ENCODE measurements around the gene ITPKB.

Gene ITPKB

DNA sequence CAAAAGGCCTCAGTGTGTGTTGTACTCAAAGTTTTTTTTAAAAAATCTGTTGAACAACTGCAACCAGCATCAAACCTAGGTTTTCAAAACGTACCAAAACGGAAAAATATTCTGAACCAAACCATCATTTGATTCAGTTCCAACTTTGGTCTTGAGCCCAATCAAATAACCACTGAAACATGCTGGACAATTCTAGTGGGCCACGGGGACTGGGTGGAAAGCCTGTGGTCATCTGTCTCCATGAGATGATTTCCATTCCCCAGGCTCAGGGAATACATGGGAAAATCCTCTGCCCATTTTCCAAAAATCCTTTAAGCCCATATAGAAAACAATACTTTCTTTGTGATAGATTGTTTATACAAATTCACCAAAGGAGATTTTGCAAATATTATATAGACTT lies 22.5 kb downstream of the ITPKB start:
- Histone ChIP-seq H3K27me3 (ENCODE audit: low read depth) (no peaks in the 10 kb centered on the region), H3K9me3 (no peaks in the 10 kb centered on the region), H3K36me3 (replicated peaks) (no peaks in the 10 kb centered on the region; the same call in 1 of the 2 replicates), H3K4me1 (peaks cover 4% of the 10 kb centered on the region; the same call in 1 of the 2 replicates), H3K4me3 (no peak overlapping the region)
- in situ Hi-C loops (cut with MboI; ENCODE audit: low sequenced_read_pairs), result no loop called here
- DNase-seq (ENCODE audit: low spot score in 2 of 2), result no peak

- Histone ChIP-seq H3K27me3 (ENCODE audit: low read depth) (no peaks in the 10 kb centered on the region), H3K36me3 (replicated peaks) (no peaks in the 10 kb centered on the region), H3K4me3 (no peak overlapping the region), H3K4me1 (peaks cover 3% of the 10 kb centered on the region), H3K9me3 (no peaks in the 10 kb centered on the region)
- DNase-seq (ENCODE audit: low spot score in 2 of 2), result no peak
- in situ Hi-C loops (cut with MboI; ENCODE audit: low sequenced_read_pairs), result no loop called here
Observed at GRCh38 chr1:226714148-226714547, 24.9 kb downstream of the ITPKB start.

DNA sequence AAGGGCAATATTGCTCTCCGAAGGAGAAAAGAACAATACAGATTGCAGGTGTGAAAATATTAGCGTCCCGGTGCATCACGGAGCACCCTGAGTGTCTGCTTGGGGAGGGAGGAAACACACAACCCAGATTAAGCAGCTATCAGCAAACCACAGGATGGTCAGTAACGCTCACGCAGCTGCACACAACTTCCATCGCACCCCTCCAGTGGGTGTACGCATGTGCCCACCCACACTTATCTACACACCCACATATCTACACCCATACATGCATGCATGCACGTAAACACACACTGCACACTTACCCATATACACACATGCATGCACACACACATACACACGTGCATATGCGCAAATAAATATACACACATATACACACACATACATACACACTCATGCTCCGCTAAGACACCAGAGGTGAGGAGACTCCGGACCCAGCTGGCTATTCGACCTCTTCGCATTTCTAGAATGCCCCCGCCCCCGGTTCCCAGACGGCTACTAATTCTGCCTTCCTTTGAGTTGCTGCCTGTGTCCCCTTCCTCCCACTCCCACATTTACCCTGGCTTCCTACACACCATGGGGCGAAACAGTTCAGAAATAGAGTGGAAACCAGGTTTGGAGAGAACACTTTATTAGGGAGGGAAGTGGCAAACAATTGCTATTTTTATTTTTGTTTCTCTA lies 26.2 kb downstream of the ITPKB start:
- in situ Hi-C loops (cut with MboI; ENCODE audit: low sequenced_read_pairs), result no loop called here
- no peak for DNase-seq (ENCODE audit: low spot score in 2 of 2)
- Histone ChIP-seq H3K4me1 (peaks cover 7% of the 10 kb centered on the region), H3K36me3 (replicated peaks) (no peaks in the 10 kb centered on the region), H3K4me3 (no peak overlapping the region), H3K9me3 (no peaks in the 10 kb centered on the region), H3K27me3 (ENCODE audit: low read depth) (no peaks in the 10 kb centered on the region)

- peaks cover 7% of the 10 kb centered on the region for H3K4me1 ChIP-seq
- H3K27me3 ChIP-seq (ENCODE audit: low read depth), result no peaks in the 10 kb centered on the region
- no peak overlapping the region for H3K4me3 ChIP-seq
- in situ Hi-C loops (cut with MboI; ENCODE audit: low sequenced_read_pairs), result no loop called here
- H3K9me3 ChIP-seq, result no peaks in the 10 kb centered on the region
- DNase-seq (ENCODE audit: low spot score in 2 of 2), result no peak
- H3K36me3 ChIP-seq (replicated peaks), result no peaks in the 10 kb centered on the region
Observed at GRCh38 chr1:226711976-226712741, 26.9 kb downstream of the ITPKB start.

- Histone ChIP-seq H3K27me3 (ENCODE audit: low read depth) (no peaks in the 10 kb centered on the region), H3K36me3 (replicated peaks) (no peaks in the 10 kb centered on the region), H3K4me3 (no peak overlapping the region), H3K9me3 (no peaks in the 10 kb centered on the region), H3K4me1 (peaks cover 7% of the 10 kb centered on the region)
- in situ Hi-C loops (cut with MboI; ENCODE audit: low sequenced_read_pairs), result no loop called here
- DNase-seq (ENCODE audit: low spot score in 2 of 2), result no peak
Observed at GRCh38 chr1:226710501-226710900, 28.6 kb downstream of the ITPKB start.

GRCh38 chr1:226709953-226710352 lies 29.1 kb downstream of the ITPKB start:
- Histone ChIP-seq H3K4me3 (no peak overlapping the region), H3K27me3 (ENCODE audit: low read depth) (no peaks in the 10 kb centered on the region), H3K9me3 (no peaks in the 10 kb centered on the region), H3K4me1 (peaks cover 7% of the 10 kb centered on the region), H3K36me3 (replicated peaks) (no peaks in the 10 kb centered on the region)
- in situ Hi-C loops (cut with MboI; ENCODE audit: low sequenced_read_pairs), result loop anchor here (5.0 kb wide), 1 partner anchor 117 kb away; no protein-coding TSS in a partner anchor
- DNase-seq (ENCODE audit: low spot score in 2 of 2), result no peak

- peaks cover 8% of the 10 kb centered on the region for H3K4me1 ChIP-seq
Observed at GRCh38 chr1:226708967-226709396, 30.1 kb downstream of the ITPKB start.

GRCh38 chr1:226708342-226708780 lies 30.7 kb downstream of the ITPKB start:
- in situ Hi-C loops (cut with MboI; ENCODE audit: low sequenced_read_pairs), result loop anchor here (5.0 kb wide), 1 partner anchor 119 kb away; no protein-coding TSS in a partner anchor
- no peaks in the 10 kb centered on the region for H3K27me3 ChIP-seq (ENCODE audit: low read depth)
- no peak for DNase-seq (ENCODE audit: low spot score in 2 of 2)
- no peaks in the 10 kb centered on the region for H3K9me3 ChIP-seq
- no peak overlapping the region for H3K4me3 ChIP-seq
- H3K36me3 ChIP-seq (replicated peaks), result no peaks in the 10 kb centered on the region
- H3K4me1 ChIP-seq, result peaks cover 13% of the 10 kb centered on the region

More at GRCh38 chr1:226708967-226709396, 30.1 kb downstream of the ITPKB start:
- no peaks in the 10 kb centered on the region for H3K9me3 ChIP-seq
- H3K36me3 ChIP-seq (replicated peaks), result no peaks in the 10 kb centered on the region
- no peaks in the 10 kb centered on the region for H3K27me3 ChIP-seq (ENCODE audit: low read depth)
- no peak for DNase-seq (ENCODE audit: low spot score in 2 of 2)
- no peak overlapping the region for H3K4me3 ChIP-seq
- in situ Hi-C loops (cut with MboI; ENCODE audit: low sequenced_read_pairs), result loop anchor here (5.0 kb wide), 1 partner anchor 118 kb away; no protein-coding TSS in a partner anchor

GRCh38 chr1:226706684-226707083 lies 32.4 kb downstream of the ITPKB start:
- no peak for DNase-seq (ENCODE audit: low spot score in 2 of 2)
- no peaks in the 10 kb centered on the region for H3K27me3 ChIP-seq (ENCODE audit: low read depth)

GRCh38 chr1:226704169-226704937 lies 34.7 kb downstream of the ITPKB start:
- H3K36me3 ChIP-seq (replicated peaks), result no peaks in the 10 kb centered on the region
- in situ Hi-C loops (cut with MboI; ENCODE audit: low sequenced_read_pairs), result no loop called here
- H3K27me3 ChIP-seq (ENCODE audit: low read depth), result no peaks in the 10 kb centered on the region
- H3K4me3 ChIP-seq, result no peak overlapping the region
- peaks cover 10% of the 10 kb centered on the region for H3K4me1 ChIP-seq
- no peaks in the 10 kb centered on the region for H3K9me3 ChIP-seq
- no peak for DNase-seq (ENCODE audit: low spot score in 2 of 2)

More at GRCh38 chr1:226706684-226707083, 32.4 kb downstream of the ITPKB start:
- H3K36me3 ChIP-seq (replicated peaks), result no peaks in the 10 kb centered on the region
- in situ Hi-C loops (cut with MboI; ENCODE audit: low sequenced_read_pairs), result loop anchor here (5.0 kb wide), 1 partner anchor 121 kb away; no protein-coding TSS in a partner anchor
- H3K4me3 ChIP-seq, result no peak overlapping the region
- no peaks in the 10 kb centered on the region for H3K9me3 ChIP-seq
- peaks cover 13% of the 10 kb centered on the region for H3K4me1 ChIP-seq

DNA sequence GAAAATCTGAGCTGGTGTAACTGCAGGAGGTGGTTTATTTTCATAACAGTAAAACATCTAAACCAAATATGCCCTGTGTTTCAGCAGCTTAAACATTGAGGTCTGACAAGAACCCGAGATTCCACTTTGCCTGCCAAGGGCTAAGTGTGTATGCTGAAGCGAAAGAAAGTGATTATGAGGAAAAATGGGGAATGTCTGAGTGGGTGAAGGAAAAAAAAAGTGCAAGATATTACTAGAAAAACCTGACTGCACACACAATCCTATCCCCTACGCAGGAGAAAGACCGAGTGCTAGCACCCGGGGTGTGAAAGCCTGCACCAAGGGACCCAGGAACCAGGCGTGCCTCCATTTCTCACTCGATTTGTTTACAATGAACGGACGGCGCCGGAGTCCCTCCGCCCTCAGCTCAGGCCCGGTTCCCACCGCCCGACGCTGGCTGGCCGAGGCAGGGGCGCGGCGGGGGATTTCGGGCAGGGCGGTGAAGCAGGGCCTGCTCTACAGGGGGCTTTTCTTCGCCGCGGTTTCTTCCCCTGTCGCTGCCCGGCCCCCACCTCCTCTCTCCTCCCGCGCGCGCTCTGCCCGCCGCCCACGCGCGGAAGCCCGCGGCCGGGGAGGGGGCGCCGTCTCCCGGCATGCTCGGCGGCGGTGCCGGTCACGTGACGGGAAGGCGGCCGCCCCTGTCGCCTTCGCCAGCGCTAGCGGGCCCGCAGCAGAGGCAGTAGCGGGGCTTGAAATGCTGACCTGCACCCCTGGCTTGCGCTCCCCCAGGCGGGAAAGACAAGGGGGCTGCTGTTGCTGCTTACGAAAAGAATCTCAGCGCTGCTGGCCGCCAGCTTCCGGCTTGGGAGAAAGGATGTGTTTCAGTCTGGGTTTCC lies 35.9 kb downstream of the ITPKB start:
- H3K4me3 ChIP-seq, result peak overlapping the region; percentile 54
- DNase-seq (ENCODE audit: low spot score in 2 of 2), result peak; percentile 36 to 73
- H3K36me3 ChIP-seq (replicated peaks), result no peaks in the 10 kb centered on the region
- H3K4me1 ChIP-seq, result peaks cover 8% of the 10 kb centered on the region
- H3K9me3 ChIP-seq, result no peaks in the 10 kb centered on the region
- in situ Hi-C loops (cut with MboI; ENCODE audit: low sequenced_read_pairs), result no loop called here
- no peaks in the 10 kb centered on the region for H3K27me3 ChIP-seq (ENCODE audit: low read depth)

DNA sequence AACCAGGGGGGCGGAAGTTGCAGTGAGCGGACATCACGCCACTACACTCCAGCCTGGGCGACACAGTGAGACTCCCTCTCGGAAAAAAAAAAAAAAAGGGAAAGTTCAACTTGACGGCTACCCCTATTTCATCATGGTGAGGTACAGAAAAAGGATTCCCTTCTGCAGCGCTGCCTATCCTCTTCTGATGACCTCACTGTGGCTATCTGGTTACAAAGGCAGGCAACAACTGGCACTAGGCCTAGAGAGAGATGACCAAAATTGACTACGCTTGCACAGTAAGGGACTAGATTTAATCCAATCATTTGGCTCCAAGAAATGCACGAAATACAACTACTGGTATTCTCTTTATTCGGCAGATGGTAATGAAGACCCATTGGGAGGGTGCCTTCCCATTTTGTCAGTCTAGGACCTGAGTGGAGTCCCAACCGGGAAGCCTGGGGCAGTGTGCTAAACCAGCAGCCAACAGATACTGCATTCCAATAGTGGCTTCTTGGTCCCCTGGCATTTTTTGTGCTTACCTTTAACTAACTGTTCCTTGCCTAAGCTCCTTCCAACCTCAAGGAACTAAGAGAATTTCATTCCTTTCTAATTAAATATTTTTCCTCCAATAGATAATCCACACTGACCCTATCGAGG lies 36.6 kb downstream of the ITPKB start:
- in situ Hi-C loops (cut with MboI; ENCODE audit: low sequenced_read_pairs), result no loop called here
- H3K4me3 ChIP-seq, result peak overlapping the region; percentile 54
- no peak for DNase-seq (ENCODE audit: low spot score in 2 of 2)

More for the DNA sequence above, 36.6 kb downstream of the ITPKB start:
- no peaks in the 10 kb centered on the region for H3K36me3 ChIP-seq (replicated peaks)
- no peaks in the 10 kb centered on the region for H3K27me3 ChIP-seq (ENCODE audit: low read depth)
- no peaks in the 10 kb centered on the region for H3K9me3 ChIP-seq
- peaks cover 6% of the 10 kb centered on the region for H3K4me1 ChIP-seq

Data from HAP-1 (cell line).